Activated CD8-positive, alpha-beta T cell treated with anti-CD3 and anti-CD28 coated beads, Interleukin-2, amount 10 ng/mL, durations not matched to agents 7 days and 5 days (primary cell): ENCODE data around the gene ERGIC1. TPM values are rescaled to one million over a fixed set of nuclear protein-coding genes. Genes with fewer than 3 reads are reported as not detected.

Source experiments
- ATAC-seq: fragments of 150-1000 bp; cut with Tn5 transposase; one replicate; pipeline ENCODE4 v1.10.0; 2021; ENCODE audit warnings: moderate library complexity
- CTCF ChIA-PET: fragments of 350-600 bp; sonication (Branson Sonifier 250); formaldehyde crosslinking; loops from one replicate; lab custom pipeline; 2021; ENCODE audit warnings: antibody characterized with exemption; lab: Charles Lee
- POLR2A ChIA-PET: fragments of 350-600 bp; sonication (Branson Sonifier 250); formaldehyde crosslinking; loops from one replicate; lab custom pipeline; 2021; ENCODE audit warnings: antibody characterized with exemption; lab: Charles Lee
- DNase-seq: peaks from one replicate; pipeline ENCODE4 v3.0.0-alpha.2; 2020
- H3K27ac Mint-ChIP-seq: one replicate; pipeline ENCODE4 v1.8.0; 2021; ENCODE audit warnings: mild to moderate bottlenecking, mixed read lengths
- H3K27me3 Mint-ChIP-seq: one replicate; pipeline ENCODE4 v1.8.0; 2021; ENCODE audit warnings: low read depth, mixed read lengths
- H3K36me3 Mint-ChIP-seq: one replicate; pipeline ENCODE4 v1.8.0; 2021; ENCODE audit warnings: low read depth, mixed read lengths
- H3K4me1 Mint-ChIP-seq: one replicate; pipeline ENCODE4 v1.8.0; 2021; ENCODE audit warnings: low read depth, mixed read lengths
- H3K4me3 Mint-ChIP-seq: one replicate; pipeline ENCODE4 v1.8.0; 2021; ENCODE audit warnings: mild to moderate bottlenecking, mixed read lengths
- H3K9me3 Mint-ChIP-seq: one replicate; pipeline ENCODE4 v1.8.0; 2022; ENCODE audit warnings: mixed read lengths; ENCODE audit not compliant: insufficient read depth
- total RNA-seq, 2 experiments: library from RNA; stranded (reverse); gene quantifications; one replicate each; pipeline ENCODE4 v1.2.3, GENCODE V29; 2021

Gene ERGIC1
- total RNA-seq, 2 experiments from 2014 or later = 50.4 to 52.7 TPM

GRCh38 chr5:172971482-172971881 is 137.4 kb downstream of the ERGIC1 start:
- POLR2A ChIA-PET = no interaction called here
- H3K4me3 Mint-ChIP-seq = no peak overlapping the region
- CTCF ChIA-PET = interaction anchor here (0.6 to 2.4 kb wide), 4 partner anchors 12 to 360 kb away, joined by 3 to 10 read pairs (median 3); partner anchors contain the start of genes BNIP1 and RPL26L1

DNA sequence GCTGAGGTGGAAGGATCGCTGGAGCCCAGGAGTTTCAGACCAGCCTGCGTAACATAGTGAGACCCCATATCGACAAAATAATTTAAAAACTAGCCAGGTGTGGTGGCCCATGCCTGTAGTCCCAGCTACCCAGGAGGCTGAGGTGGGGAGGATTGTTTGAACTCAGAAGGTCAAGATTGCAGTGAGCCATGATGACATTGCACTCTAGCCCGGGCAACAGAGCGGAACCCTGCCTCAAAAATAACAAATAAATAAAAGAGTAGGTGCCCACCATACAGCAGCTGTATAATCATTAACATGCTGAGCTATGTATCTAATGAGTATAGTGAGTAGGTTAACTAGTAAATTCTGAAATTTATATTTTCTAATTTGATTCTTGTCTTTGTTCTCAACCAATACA is 138.5 kb downstream of the ERGIC1 start:
- ChIA-PET CTCF (interaction anchor here (0.8 to 2.4 kb wide), 5 partner anchors 9 to 260 kb away, joined by 3 to 10 read pairs (median 4); partner anchors contain the start of genes ATP6V0E1 and RPL26L1), POLR2A (interaction anchor here (1.4 kb wide), 1 partner anchor 11 kb away, joined by 4 read pairs; the partner anchor contains the start of gene ATP6V0E1)
- ATAC-seq = no peak
- no peak overlapping the region for H3K4me3 Mint-ChIP-seq
- H3K27me3 Mint-ChIP-seq = peaks cover 4% of the 10 kb centered on the region
- H3K9me3 Mint-ChIP-seq = no peaks in the 10 kb centered on the region
- no peak for DNase-seq
- no peaks in the 10 kb centered on the region for H3K4me1 Mint-ChIP-seq
- no peak overlapping the region for H3K27ac Mint-ChIP-seq
- peaks cover 9% of the 10 kb centered on the region for H3K36me3 Mint-ChIP-seq

More at GRCh38 chr5:172971482-172971881, 137.4 kb downstream of the ERGIC1 start:
- H3K36me3 Mint-ChIP-seq = peaks cover 9% of the 10 kb centered on the region
- peaks cover 4% of the 10 kb centered on the region for H3K27me3 Mint-ChIP-seq
- no peak for ATAC-seq
- H3K4me1 Mint-ChIP-seq = no peaks in the 10 kb centered on the region
- no peak for DNase-seq
- no peaks in the 10 kb centered on the region for H3K9me3 Mint-ChIP-seq
- no peak overlapping the region for H3K27ac Mint-ChIP-seq

DNA sequence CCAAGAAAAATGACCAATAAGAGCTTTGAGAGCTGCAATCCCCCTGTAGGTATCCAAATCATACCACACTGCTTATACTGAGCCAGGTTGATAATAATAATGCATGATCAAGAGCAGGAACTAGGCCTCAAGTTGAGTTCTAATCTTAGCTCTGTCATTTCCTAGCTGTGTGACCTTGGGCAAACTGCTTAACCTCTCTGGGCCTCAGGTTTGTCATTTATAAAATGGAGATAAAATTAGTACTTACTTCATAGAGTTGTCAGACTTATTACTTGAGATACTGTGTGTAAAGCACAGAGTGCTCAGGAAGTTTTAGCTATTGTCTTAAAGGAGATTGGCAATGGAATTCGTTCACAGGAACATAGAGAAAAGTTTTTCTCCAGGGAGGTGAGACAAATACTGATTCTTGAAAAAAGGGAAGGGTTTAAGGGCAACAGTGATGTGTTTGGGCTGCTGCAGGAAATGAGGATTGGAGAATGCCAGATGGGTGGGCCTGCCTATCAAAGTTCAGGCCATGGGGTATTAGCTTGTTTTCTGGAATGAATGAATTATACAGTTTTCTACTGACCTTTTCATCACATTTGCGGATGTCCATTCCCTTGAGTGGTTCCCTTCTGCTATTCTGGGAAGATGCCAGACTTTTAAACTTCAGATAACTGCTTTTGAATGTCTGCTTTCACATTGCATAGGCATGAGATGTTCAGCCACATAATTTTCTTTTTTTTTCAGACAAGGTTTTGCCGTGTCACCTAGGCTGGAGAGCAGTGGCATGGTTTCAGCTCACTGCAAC is 139.3 kb downstream of the ERGIC1 start:
- Mint-ChIP-seq H3K4me1 (no peaks in the 10 kb centered on the region), H3K4me3 (no peak overlapping the region), H3K27ac (no peak overlapping the region), H3K9me3 (no peaks in the 10 kb centered on the region), H3K27me3 (peaks cover 6% of the 10 kb centered on the region), H3K36me3 (peaks cover 7% of the 10 kb centered on the region)
- no peak for DNase-seq
- POLR2A ChIA-PET = interaction anchor here (1.4 kb wide), 1 partner anchor 10 kb away, joined by 4 read pairs; the partner anchor contains the start of gene ATP6V0E1
- CTCF ChIA-PET = interaction anchor here (0.7 to 2.4 kb wide), 8 partner anchors 9 to 358 kb away, joined by 3 to 10 read pairs (median 3); partner anchors contain the start of genes ATP6V0E1, BNIP1 and RPL26L1
- ATAC-seq = no peak

DNA sequence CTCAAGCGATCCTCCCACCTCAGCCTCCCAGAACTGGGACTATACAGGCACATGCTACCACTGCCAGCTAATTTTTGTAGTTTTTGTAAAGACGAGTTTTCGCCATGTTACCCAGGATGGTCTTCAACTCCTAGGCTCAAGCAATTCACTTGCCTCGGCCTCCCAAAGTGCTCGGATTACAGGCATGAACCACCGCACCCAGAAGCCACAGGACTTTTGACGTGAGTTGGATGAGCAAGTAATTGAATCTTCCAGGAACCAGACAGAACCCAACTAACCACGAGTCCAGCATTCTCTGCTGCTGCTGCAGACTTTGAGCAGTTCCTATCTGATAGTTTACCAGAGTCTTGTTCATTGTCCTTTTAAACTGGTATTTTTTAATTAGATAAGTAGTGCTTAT is 139.9 kb downstream of the ERGIC1 start:
- no peak for ATAC-seq
- no peak for DNase-seq
- CTCF ChIA-PET = interaction anchor here (1.2 to 1.6 kb wide), 3 partner anchors 259 to 358 kb away, joined by 3 to 4 read pairs (median 3); no protein-coding TSS in a partner anchor
- H3K27me3 Mint-ChIP-seq = peaks cover 6% of the 10 kb centered on the region
- no peaks in the 10 kb centered on the region for H3K4me1 Mint-ChIP-seq
- POLR2A ChIA-PET = interaction anchor here (1.4 kb wide), 1 partner anchor 10 kb away, joined by 4 read pairs; the partner anchor contains the start of gene ATP6V0E1
- no peaks in the 10 kb centered on the region for H3K9me3 Mint-ChIP-seq
- H3K36me3 Mint-ChIP-seq = peaks cover 4% of the 10 kb centered on the region
- H3K4me3 Mint-ChIP-seq = no peak overlapping the region
- H3K27ac Mint-ChIP-seq = no peak overlapping the region

DNA sequence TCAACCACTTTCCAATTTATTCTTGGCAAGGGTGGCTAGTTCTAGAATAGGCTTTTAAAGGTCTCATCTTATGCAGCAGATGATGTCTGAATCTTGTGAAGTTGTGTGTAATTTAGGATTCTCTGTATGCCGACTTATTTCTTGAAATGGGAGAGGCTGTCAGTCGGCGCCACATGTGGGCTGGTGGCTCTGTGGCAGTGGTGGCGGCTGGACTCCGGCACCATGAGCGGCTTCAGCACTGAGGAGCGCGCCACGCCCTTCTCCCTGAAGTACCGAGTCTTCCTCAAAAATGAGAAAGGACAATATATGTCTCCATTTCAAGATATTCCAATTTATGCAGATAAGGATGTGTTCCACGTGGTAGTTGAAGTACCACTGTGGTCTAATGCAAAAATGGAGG is 141.2 kb downstream of the ERGIC1 start:
- ChIA-PET CTCF (no interaction called here), POLR2A (no interaction called here)
- Mint-ChIP-seq H3K27ac (no peak overlapping the region), H3K27me3 (peaks cover 6% of the 10 kb centered on the region), H3K4me3 (no peak overlapping the region), H3K36me3 (no peaks in the 10 kb centered on the region), H3K4me1 (no peaks in the 10 kb centered on the region), H3K9me3 (no peaks in the 10 kb centered on the region)
- DNase-seq (no peak), ATAC-seq (no peak)

DNA sequence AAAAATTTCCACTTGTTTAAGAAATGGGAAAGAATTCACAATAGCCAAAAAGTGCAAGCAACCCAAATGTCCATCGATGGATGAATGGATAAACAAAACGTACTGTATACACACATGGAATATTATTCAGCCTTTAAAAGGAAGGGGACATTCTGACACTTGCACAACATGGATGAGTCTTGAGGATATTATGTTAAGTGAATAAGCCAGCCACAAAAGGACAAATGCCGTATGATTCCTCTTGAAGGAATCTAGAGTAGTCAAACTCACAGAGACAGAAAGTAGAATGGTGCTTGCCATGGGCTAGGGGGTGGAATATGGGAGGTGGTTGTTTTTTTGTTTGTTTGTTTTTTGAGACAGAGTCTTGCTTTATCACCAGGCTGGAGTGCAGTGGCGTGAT is 145.7 kb downstream of the ERGIC1 start:
- H3K4me3 Mint-ChIP-seq = no peak overlapping the region
- no peak for ATAC-seq
- ChIA-PET POLR2A (no interaction called here), CTCF (interaction anchor here (1.3 to 1.6 kb wide), 2 partner anchors 19 to 242 kb away, joined by 4 read pairs; no protein-coding TSS in a partner anchor)
- H3K27ac Mint-ChIP-seq = no peak overlapping the region
- H3K4me1 Mint-ChIP-seq = peaks cover 7% of the 10 kb centered on the region
- H3K36me3 Mint-ChIP-seq = peaks cover 6% of the 10 kb centered on the region
- no peaks in the 10 kb centered on the region for H3K9me3 Mint-ChIP-seq
- H3K27me3 Mint-ChIP-seq = peaks cover 6% of the 10 kb centered on the region
- DNase-seq = no peak

DNA sequence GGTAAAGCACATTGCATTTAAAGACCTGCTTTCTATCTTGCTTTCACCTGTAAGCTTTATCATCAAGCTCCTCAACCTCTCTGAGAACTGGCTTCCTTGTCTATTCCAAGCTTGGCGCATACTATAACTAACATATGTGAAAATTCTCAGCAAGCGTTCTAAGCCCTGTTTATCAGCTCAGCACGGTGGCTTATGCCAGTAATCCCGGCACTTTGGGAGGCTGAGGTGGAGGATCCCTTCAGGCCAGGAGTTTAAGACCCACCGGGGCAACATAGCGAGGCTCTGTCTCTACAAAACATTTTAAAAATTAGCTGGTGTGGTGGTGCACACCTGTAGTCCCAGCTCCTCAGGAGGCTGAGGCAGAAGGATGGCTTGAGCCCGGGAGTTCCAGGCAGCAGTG is 147.9 kb downstream of the ERGIC1 start:
- Mint-ChIP-seq H3K9me3 (no peaks in the 10 kb centered on the region), H3K4me1 (peaks cover 22% of the 10 kb centered on the region), H3K27me3 (peaks cover 2% of the 10 kb centered on the region), H3K4me3 (no peak overlapping the region), H3K27ac (no peak overlapping the region), H3K36me3 (peaks cover 21% of the 10 kb centered on the region)
- DNase-seq (no peak), ATAC-seq (no peak)
- ChIA-PET POLR2A (interaction anchor here (0.6 kb wide), 1 partner anchor 29 kb away, joined by 3 read pairs; no protein-coding TSS in a partner anchor), CTCF (interaction anchor here (0.8 to 3.1 kb wide), 6 partner anchors 9 to 349 kb away, joined by 3 to 25 read pairs (median 3); partner anchors contain the start of gene RPL26L1)

DNA sequence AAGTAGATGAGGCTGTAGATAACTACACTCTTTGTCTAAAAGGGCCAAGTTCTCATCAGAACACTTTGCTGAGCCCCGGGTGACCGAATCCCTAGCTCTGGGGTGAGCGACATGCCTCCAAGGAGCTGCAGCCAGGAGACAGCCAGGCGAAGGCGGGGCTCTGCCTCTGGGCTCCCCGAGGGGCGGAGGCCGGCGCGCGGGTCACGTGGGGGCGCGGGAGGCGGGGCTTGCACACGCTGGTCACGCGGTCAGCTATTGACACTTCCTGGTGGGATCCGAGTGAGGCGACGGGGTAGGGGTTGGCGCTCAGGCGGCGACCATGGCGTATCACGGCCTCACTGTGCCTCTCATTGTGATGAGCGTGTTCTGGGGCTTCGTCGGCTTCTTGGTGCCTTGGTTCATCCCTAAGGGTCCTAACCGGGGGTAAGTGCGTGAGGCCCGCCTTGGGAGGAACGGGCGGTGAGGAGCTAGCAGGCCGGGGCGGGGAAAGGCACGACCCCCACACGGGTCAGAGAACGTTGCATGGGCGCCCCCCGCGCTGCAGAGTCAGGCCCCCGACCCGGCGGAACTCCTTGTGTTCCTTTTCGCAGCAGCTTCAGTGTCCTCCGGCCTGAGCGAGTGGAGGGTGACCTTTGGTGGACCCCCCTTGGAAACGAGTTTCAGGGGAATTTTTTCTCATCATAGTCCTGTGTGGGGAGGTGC is 149.6 kb downstream of the ERGIC1 start, which contains the start of gene ATP6V0E1:
TSS of gene ATP6V0E1 (plus strand) at position 230 of the 702 bp plus-strand sequence. CDS start at position 320, 90 bp downstream.
- DNase-seq = peak; percentile 95
- peak within 1 kb of the TSS; percentile 99 for H3K27ac Mint-ChIP-seq
- CTCF ChIA-PET = interaction anchor here (0.6 to 3.1 kb wide), 29 partner anchors 11 to 348 kb away, joined by 3 to 25 read pairs (median 4); partner anchors contain the start of genes BNIP1 and RPL26L1
- peaks cover 31% of the 10 kb centered on the region for H3K36me3 Mint-ChIP-seq
- H3K4me3 Mint-ChIP-seq = peak within 1 kb of the TSS; percentile 99
- no peaks in the 10 kb centered on the region for H3K9me3 Mint-ChIP-seq
- no peaks in the 10 kb centered on the region for H3K27me3 Mint-ChIP-seq
- POLR2A ChIA-PET = interaction anchor here (0.6 to 2.0 kb wide), 30 partner anchors 11 to 346 kb away, joined by 3 to 36 read pairs (median 4); partner anchors contain the start of genes BNIP1, RPL26L1 and STC2
- ATAC-seq = peak; percentile 94
- peaks cover 25% of the 10 kb centered on the region for H3K4me1 Mint-ChIP-seq

DNA sequence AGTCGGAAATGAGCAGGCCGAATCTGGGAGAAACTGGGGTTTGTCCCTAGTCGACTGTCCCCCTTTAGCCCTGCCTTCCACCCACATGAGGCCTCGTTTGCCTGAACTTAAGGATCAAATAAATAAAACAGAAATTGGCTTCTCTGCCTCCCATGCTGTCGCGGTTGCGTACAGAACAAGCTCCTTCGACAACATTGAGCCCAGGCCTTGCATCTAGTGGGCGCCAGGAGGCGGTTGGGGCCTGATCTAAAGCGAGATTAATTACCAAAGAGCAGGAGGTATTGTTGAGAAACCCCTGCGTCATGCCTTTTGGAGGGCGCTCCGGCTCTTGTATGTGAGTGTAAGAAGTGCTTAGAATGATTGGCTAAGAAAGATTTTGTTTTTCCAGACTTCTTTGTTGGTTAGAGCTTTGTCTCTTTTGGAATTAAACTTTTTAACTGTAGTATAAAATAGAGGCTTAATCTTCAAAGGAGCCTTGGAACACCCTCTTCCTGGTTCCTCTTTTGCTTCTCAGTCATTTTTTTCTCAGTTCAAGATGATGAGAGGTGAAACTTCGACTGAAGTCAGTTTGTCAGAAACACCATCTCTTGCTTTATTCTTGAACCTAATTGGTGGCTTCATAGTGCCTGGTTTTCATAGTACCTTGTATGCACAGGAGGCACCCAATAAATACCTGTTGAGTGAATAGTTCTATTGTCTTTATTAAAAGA is 150.3 kb downstream of the ERGIC1 start:
- DNase-seq = peak; percentile 84
- CTCF ChIA-PET = interaction anchor here (0.6 to 3.1 kb wide), 29 partner anchors 11 to 347 kb away, joined by 3 to 25 read pairs (median 4); partner anchors contain the start of genes BNIP1 and RPL26L1
- Mint-ChIP-seq H3K4me3 (peak overlapping the region; percentile 99), H3K27ac (peak overlapping the region; percentile 99), H3K27me3 (no peaks in the 10 kb centered on the region), H3K9me3 (no peaks in the 10 kb centered on the region), H3K36me3 (peaks cover 35% of the 10 kb centered on the region), H3K4me1 (peaks cover 27% of the 10 kb centered on the region)
- peak; percentile 80 for ATAC-seq
- POLR2A ChIA-PET = interaction anchor here (0.6 to 2.0 kb wide), 34 partner anchors 10 to 1881 kb away, joined by 3 to 36 read pairs (median 4); partner anchors contain the start of genes BNIP1, RPL26L1 and STC2

GRCh38 chr5:172985596-172985995 is 151.5 kb downstream of the ERGIC1 start:
- POLR2A ChIA-PET = no interaction called here
- ATAC-seq (no peak), DNase-seq (no peak)
- CTCF ChIA-PET = interaction anchor here (1.0 to 1.2 kb wide), 2 partner anchors 26 to 308 kb away, joined by 3 read pairs; partner anchors contain the start of gene RPL26L1
- Mint-ChIP-seq H3K9me3 (no peaks in the 10 kb centered on the region), H3K27me3 (no peaks in the 10 kb centered on the region), H3K4me1 (peaks cover 27% of the 10 kb centered on the region), H3K27ac (peak overlapping the region; percentile 6), H3K36me3 (peaks cover 35% of the 10 kb centered on the region), H3K4me3 (peak overlapping the region; percentile 69)
